Activated CD8-positive, alpha-beta memory T cell treated with anti-CD3 and anti-CD28 coated beads for 24 hours (primary cell): ENCODE data around the gene COX8A.
"Not testable (repeated sequence)": the region's sequence is repeated elsewhere in the genome, so short reads cannot be mapped to it uniquely, and the experiment has no call there.

Experiments used
- DNase-seq: peaks from one replicate; pipeline ENCODE4 v3.0.0-alpha.2; 2020

Gene COX8A, protein sequence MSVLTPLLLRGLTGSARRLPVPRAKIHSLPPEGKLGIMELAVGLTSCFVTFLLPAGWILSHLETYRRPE

DNA sequence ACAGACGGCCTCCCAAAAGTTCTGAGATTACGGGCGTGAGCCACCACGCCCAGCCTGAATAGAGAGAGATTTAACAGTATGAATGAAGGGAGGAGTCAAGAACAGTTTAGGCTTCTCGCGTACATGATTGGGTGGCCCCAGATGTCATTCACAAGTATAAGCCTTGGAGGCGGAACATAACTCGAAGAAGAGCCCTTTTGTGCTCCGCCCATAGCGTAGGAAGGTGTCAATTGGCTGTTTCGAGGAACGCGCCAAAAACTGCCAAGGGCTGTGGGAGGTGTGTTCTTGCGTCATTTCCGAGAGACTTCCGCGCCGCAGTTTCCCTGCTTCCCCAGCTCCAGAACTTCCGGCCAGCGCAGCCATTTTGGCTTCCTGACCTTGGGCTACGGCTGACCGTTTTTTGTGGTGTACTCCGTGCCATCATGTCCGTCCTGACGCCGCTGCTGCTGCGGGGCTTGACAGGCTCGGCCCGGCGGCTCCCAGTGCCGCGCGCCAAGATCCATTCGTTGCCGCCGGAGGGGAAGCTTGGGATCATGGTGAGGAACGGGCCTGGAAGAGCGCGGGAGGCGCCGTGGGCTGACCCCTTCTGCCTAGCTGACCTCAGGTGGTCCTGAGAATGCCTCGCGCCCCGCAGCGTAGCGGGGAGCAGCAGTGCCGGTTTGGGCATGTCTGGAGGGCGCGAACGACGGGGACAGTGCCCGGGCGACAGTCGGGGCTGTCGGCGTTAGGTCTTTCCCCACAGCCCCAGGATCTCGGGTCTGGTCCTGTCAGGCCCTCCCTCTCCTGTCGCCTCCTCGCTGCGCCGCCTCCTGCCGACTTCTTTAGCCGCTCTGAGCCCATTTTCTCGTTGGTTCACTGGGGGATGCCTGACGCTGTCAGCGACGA is at the start of gene COX8A:
TSS of gene COX8A (plus strand) at position 362 of the 885 bp plus-strand sequence. CDS start at position 423, 61 bp downstream.
- DNase-seq: peak; percentile 93

DNA sequence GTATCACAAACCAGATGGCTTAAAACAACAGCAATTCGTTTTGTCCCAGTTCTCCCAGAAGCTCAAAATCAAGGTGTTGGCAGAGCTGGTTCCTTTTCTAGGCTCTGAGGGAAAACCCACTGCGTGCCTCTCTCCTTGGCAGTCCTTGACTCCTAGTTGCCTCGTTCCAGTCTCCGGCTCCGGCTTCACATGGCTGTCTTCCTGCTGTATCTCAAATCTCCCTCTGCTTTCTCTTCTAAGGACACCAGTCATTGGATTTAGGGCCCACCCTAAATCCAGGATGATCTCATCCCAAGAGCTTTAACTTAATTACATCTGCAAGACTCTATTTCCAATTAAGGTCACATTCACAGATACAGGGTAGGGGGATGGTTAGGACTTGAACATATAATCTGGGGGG is 44.8 kb upstream of the COX8A start:
- no peak for DNase-seq

DNA sequence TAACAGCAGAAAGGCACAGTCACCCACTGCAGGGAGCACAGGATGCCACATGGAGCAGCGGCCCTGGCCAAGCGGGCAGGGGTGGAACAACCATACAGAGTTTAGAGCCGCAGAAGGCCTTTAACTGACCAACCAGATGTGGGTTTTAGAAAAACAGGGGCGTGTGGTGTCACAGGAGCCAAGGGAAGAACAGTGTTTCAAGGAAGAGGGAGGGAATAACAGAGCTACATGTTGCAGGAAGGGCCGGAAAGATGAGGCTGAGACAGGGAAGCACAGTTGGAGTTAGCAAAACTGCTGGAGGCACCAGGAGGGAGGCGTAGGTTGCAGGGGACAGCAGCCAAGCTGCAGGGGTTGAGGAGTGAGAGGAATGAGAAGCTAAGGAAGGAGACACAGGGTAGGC is 43.4 kb upstream of the COX8A start:
- no peak for DNase-seq

DNA sequence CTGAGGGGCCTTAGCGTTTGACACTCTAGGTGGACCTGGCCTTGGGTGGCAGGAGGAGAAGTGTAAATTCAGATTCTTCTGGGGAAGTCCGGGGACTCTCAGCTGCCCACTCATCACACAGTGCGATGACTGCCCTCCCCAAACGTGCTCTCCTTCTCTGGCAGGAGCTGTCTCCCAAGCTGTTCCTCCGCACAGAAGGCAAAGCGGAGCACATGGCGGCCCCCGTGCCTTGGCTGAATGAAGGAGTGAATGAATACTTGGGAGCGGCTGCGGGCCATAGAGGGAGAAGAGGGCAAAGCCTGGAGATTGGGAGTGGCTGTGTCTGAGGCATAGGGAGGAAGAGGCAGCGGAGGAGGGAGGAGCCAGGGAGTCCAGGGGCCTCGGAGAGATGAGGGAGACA is 42.5 kb upstream of the COX8A start:
- DNase-seq: no peak

DNA sequence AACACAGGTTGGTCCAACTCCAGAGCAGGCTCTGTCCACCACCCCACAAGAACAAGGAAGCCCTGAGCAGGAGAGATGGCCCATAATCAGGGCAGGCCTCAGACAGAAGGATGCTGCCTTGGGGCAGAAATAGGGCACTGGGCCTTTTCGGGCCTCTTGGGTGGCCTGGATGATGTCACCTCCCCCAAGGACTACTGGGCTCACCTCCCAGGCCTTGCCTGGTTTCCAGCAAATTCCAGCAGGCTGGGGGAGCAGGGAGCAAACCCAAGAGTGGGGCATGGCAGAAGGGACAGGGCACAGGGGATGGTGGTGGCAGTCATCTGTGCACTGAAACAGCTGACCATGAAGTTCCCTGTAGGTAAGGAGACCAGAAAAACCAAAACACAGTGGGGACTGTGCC is 41.0 kb upstream of the COX8A start:
- DNase-seq: no peak

DNA sequence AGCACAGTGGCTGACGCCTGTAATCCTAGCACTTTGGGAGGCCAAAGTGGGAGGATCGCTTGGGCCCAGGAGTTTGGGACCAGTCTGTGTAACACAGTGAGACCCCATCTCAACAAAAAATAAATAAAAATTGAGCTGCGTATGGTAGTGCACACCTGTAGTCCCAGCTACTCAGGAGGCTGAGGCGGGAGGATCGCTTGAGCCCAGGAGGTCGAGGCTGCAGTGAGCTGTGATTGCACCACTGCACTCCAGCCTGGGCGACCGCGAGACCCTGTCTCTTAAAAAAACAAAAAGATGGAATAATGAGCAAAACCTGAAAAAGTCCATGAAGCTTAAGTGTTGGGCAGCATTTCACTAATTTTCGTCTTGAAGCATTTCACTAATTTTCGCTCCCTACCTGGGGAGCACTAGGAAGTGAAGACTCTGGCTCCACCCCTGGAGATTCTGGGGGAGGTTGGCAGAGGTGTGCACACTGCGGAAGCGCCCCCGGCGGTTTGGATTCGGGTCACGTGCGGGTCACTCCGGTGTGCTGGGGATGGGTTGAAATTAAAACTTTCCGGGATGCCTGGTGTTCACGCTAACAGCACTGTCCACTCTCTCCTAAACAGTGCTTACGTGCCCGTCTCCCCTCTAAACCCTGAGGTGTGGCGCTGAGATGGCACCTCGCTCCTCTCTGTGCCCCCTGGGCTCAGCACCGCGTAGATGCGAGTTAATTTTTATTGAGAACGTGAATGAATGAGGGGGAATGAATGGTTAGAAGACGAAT is 36.5 kb upstream of the COX8A start:
- DNase-seq: no peak

DNA sequence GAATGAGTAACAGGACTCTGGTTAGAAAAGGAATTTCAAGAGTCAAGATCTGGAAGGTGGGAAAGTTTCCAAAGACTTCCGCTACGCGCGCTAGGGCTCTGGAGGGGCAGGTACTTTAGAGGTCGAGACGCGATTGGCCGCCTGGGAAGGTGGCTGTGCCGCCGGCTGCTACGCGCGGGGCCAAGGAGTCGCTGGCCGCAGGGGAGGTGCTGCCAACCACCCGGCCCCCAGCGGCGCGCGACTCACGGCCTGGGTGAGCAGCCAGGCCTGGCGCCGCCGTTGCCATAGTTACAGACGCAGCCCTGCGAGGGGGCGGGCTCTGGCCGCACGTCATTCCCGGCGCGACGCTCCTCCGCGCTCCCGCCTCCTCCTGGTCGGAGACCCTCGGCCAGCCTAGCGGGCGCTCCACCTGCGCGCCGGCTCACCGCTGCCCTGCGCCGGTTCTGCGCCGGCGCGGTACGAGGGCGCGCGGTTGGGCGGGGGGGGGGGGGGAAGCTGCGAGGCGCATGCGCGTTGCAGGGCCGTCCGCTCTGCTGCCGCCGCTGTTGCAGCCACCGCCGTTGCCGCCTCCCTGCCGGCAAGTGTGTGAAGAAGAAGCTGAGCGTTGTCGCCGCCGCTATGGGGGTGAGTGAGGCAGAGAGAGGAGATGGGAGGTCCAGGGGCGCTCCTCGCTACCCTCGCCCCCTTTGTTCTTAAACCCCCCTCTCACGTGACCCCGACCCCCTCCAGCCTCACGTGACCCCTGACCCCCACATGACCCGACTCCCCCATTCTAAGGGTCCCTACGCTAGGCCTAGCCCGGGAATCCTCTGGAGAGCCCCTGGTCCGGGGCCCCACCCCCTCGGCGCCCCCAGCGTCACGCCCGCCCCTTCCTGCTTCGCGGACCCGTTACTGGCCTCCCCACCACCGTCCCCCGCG is 35.7 kb upstream of the COX8A start, which contains the start of gene NAA40:
TSS of gene NAA40 (plus strand) at position 524 of the 918 bp plus-strand sequence. CDS start at position 619, 95 bp downstream.
- DNase-seq: peak; percentile 95

DNA sequence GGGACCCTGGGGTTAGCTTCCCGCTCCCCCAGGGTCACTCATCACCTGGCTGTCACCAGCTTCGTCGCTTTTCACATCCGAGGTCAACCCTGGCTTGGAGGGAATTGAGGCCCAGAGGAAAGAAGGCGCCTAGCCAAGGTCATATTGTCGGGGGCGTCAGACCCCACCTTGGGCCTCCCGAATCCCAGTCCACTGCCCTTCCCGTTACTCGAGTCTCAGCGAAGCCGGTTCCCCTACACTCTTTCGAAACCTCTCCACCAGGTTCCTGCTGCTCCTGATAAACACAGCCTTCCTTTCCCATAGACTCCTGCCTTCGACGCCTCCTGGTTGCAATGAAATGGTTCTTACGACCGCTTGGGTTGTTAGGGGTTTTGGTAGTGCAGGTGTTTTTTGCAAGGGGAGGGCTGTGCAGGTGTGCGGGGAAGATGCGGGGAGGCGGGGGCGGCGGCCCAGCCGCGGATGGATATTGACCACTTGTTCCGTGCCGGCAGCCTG is 35.0 kb upstream of the COX8A start:
- no peak for DNase-seq

DNA sequence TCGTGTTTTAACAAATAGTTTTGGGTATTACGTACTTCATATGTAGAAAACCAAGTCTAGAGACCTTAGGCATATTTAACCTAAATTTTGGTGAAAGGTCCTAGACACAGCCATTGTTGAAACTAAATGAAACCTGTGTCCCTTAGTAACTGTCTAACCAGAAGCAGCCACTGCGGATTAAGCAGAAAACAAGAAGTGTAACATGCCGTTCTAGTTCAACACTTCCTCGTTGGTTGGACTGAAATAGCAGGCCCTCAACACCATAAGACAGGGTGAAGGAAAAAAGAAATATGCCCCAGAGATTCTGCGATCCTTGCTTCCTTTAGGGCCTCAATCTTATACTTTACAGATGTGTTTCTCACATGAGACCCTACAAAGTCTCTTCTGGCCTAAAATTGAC is 33.6 kb upstream of the COX8A start:
- DNase-seq: no peak

DNA sequence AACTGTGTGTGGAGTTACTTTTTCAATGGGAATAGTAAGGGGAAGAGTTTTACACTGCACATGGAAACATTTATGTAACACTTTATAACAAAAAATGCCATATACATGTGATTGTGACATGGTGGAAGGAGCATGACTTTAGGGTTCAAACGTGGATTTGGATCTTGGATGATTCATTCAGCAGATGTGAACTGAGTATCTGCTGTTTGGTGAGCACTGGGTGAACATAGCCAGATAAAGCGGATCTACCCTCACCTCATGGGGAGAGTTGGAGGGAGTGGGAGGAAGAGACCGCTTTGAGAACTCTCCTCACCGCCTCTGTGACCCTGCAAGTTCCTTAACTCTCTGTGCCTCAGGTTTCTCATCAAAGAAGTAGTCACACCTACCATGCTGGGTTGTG is 32.5 kb upstream of the COX8A start:
- no peak for DNase-seq

DNA sequence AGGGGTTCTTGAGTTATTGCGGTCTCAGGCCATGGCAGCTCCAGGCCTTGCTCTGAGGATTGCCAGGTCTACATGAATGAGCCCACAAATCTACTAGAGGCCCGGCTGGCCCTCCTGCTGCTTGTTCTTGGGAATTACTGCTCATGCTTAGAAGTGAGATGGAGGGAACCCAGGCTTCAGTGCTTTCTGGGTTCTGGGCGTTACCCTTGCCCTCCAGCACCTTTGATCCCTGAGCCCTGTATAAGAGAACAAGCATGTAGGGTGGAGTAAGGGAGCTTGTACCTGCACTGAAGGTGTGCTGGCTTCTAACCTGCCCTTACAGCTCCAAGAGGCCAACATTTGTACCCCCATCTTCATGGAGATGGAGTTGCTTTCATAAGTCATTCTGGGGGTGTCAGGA is 31.6 kb upstream of the COX8A start:
- no peak for DNase-seq

DNA sequence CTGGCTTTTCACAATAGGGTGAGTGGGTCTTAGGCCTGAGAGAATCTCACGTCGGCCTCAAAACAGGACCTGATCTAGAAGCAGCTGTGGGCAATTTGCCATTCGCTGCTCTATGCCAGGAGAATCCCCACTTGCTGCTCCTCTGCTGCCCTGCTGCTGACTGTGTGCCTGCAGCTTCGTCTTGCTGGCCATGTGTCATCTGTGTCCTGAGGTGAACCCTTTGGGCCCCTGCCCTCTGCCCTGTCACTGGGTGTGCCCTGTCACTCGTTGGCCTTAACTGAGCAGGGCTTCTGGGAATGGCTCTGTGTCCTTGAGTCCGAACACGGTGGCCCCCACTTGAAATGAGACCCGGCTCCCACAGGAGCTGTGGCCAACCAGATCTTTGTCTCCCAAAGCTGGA is 29.4 kb upstream of the COX8A start:
- no peak for DNase-seq

DNA sequence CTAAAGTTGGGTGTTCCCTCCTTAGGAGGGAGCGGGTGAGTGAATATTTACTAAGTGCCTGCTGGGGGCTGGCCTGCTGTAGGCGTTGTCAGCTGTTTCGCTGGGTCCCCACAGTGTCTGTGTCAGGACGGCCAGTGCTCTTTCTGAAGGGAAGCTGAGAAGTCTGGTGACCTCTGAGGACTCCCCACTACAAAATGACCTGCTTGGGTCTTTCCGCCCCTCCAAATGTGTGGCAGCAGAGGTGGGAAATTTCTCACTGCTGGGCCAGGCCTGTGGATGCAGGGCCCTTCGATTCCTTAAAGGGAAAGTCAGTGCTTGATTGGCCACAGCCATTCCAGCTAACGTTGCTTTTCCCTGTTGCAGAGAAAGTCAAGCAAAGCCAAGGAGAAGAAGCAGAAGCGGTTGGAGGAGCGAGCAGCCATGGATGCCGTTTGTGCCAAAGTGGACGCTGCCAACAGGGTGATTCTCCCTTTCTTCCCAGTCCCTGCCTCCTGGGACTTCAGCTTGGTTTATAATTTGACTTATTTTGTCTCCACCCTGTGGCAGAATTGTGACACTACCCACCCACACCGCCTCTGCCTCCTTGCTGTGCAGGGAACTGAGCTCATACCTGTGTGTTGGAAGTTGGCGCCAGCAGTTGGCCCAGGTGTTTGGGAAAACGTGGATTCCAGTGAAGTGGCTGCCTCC is 28.8 kb upstream of the COX8A start:
- peak; percentile 73 for DNase-seq

DNA sequence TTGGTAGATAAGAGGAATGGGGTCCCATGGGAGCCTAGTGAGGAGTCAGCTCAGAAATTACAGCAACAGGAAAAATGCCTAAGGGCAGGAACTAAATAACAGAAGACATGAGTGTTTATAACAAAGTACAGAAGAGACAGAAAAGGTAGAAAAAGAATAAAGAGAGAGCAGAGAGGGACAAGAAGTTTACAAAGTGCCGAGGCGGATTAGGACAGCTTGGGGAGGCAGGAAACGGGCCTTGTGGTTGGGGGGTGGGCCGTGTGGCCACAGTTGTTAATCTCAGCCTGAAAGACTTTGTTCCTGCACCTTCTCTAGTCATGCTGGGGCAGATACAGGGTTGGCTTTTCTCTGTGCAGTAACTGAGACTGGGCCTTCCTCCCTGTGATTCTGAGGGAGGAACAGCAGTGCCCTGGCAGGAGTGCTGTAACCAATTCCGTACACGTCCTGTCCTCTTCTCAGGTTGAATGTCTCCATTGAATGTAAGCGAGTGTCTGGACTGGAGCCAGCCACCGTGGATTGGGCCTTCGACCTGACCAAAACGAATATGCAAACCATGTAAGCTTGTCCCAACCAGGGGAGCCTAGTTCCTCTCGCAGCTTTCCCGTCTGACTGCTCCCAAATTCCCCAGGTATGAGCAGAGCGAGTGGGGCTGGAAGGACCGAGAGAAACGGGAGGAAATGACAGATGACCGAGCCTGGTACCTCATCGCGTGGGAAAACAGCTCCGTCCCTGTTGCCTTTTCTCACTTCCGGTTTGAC is 22.5 kb upstream of the COX8A start:
- peak; percentile 69 for DNase-seq

DNA sequence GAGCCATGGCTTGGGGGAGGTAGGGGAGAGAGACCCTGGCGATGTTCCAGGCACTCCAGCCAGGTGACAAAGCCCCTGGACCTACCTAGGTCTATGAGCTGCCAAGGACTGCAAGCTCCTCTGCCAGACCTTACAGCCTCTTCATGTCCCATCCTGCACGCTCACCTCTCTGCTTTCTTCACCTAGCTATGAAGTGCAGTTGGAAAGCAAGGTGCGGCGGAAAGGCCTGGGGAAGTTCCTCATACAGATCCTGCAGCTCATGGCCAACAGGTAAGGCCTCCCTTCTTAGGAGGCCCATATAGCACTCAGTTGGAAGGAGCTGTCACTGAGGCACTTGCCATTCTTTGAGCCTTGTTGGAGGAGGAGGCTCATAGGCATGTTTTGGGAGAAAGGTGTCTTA is 21.9 kb upstream of the COX8A start:
- DNase-seq: no peak

DNA sequence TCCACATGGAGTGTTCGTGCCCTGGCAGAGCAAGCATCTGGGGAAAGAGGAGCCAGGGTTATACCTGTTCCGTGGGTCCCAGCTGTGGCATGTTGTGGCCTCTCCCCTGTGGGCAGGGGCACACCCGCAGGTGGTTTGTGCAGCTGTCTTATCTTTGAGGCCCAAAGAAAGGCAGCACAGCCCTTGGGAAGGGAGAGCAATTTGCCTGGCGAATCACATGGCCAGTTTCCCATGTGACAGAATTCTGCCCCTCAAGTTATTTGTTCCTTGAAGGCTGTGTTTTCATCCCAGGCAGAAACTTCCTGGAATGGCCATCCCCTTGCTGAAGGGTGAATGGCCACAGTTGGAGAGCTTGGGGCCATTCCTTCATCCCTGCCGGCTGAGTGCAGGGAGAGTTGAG is 16.4 kb upstream of the COX8A start:
- no peak for DNase-seq

DNA sequence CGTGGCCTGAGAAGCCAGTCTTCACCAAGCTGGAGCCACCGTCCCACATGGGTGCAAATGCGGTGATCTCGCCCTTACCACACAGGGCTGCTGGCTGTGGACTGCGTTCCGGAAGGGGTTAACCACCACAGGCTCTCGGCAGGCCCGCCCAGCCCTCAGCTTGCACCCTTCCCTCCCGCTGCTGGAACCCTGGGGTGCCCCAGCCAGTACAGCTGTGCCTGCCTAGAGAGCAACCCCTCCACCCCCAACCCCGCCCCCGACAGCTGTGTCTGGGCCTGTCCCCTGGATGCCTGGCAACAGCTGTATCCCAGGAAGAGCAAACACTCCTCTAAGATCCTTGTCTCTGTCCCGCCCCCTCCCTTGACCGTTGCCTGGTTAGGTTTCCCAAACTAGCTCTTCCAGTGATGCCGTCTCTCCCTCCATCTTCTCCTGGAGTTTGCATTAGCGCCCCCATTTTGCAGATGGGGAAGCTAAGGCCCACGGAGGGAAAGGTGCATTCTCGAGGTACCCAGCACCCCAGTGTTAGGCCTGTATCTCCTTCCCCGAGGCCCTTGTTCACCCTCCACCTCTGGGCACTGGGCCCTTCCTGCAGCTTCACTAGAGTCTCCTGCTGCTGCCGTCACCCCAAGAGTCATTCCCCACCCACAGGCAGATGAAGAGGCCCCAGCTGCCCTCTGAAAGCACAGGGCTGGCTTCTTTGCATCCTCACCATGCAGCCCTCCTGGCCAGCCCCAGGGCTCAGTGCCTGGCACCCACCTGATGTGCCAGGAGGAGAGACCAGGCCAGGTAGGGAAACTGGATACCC is 12.6 kb upstream of the COX8A start:
- no peak for DNase-seq

DNA sequence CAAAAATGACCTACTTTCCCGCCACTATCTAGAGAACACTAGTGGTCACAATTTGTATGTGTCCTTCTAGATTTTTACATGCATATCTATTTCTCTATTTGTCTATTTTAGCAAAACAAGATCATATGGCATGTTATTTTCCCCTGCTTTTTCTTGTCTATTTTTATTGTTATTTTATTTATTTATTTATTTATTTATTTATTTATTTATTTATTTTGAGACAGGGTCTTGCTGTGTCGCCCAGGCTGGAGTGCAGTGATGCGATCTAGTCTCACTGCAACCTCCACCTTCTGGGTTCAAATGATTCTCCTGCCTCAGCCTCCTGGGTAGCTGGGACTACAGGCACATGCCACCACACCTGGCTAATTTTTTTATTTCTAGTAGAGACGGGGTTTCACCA is 10.5 kb upstream of the COX8A start:
- not testable (repeated sequence) for DNase-seq

DNA sequence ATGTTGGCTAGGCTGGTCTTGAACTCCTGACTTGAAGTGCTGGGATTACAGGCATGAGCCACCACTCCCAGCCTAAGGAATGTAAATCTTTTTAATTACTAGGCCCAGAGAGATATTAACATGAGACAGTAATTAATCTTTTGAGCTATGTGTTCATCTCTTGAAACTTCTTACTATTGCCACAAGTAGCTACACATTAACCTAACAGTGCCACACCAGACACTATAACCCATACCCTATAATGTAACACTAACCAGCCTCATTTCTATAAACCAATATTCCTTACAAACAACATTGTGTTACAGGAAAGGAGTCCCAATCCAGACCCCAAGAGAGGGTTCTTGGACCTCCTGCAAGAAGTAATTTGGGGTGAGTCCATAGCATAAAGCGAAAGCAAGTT is 8.0 kb upstream of the COX8A start:
- DNase-seq: no peak

DNA sequence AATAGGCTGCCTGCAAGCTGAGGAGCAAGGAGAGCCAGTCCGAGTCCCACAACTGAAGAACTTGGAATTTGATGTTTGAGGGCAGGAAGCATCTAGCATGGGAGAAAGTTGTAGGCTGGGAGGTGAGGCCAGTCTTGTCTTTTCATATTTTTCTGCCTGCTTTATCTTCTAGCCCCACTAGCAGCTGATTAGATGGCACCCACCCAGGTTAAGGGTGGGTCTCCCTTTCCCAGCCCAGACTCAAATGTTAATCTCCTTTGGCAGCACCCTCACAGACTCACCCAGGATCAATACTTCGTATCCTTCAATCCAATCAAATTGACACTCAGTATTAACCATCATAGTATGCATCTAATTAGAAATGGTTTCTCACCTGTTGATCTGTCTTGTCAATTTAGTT is 5.0 kb upstream of the COX8A start:
- DNase-seq: no peak
